ENCODE measurements around the gene LGI4.

LGI4 gene

DNA sequence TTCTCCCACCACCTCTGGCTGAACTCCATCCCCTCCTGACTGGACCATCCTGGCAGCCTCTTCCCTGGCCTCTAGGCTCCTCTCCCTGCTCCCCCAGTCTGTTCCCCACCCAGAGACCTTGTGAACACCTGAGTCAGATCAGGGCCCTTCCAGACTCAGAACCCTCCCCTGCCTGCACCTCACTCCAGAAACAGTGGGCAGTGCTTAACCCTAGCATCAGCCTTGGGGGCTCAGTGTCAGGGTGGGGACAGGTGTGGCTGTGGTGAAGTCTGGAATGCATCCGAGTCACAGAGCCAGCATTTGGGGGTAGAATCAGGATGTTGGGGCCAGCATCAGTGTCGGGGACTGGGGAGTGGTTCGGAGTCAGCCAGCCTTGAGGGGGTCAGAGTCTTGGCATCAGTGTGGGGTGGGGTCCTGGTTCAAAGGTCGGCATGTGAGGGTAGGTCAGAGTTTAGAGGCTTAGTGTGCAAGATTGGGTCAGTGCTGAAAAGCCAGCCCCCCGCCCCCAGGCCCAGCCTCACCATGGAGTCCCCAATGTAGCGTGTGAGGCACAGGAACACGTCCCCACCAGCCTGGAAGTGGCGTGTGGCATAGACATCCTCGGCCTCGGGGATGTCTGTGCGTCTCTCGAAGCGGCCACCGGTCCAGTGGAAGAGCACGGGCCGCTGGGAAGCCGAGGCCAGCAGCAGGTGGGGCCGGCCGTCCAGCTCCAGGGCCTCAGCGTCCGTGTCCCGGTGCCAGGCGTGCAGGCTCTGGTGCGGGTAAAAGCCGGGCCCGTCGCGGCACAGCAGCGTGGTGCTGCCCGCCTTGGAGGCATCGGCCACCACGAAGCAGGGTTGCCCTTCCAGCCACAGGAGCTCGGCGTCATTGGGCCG, 8.9 kb downstream of the LGI4 start:
- WGBS (ENCODE audit: extremely low coverage, insufficient coverage, low lambda C conversion rate), result no CpG with 5 or more reads among the region's 35 CpGs
- no peak overlapping the region for H3K18ac ChIP-seq (ENCODE audit: low read length)
- H3K4me1 ChIP-seq (ENCODE audit: control insufficient read depth, low read depth, low read length), result peaks cover 3% of the 10 kb centered on the region

DNA sequence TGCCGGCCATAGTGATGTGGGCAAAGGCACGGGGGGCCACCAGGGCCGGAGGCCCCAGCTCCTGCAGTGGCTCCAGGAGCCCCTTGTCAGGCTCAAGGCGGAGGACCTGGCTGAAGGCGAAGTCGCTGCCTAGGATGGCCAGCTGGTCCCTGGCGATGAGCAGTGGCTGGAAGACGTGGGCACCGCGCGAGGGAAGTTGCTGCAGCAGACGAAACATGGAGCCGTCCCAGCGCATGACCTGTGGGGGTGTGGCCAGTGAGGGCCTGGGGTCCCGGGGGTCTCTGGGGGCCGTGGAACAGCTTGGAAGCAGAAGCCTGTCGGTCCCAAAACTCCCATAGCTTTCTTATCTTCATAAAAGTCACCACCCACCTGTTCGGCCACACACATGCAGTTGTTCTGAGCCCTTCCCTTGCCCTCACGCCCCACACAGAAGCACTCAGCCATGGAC, 9.6 kb downstream of the LGI4 start:
- no peaks in the 10 kb centered on the region for H3K36me3 ChIP-seq (ENCODE audit: control insufficient read depth, insufficient read depth, low read length)
- H3K27ac ChIP-seq (ENCODE audit: low read depth, low read length), result no peak overlapping the region
- no peaks in the 10 kb centered on the region for H3K27me3 ChIP-seq (ENCODE audit: insufficient read depth, low read length, poor library complexity)
- no peak overlapping the region for H4K8ac ChIP-seq (ENCODE audit: low read depth, low read length)
- no peak overlapping the region for H3K4me3 ChIP-seq (ENCODE audit: low read length)
- no peak overlapping the region for H3K9ac ChIP-seq (ENCODE audit: low read length)
- no peak overlapping the region for H2AK5ac ChIP-seq (ENCODE audit: low read length)
- no peak for DNase-seq
- no peak overlapping the region for H3K18ac ChIP-seq (ENCODE audit: low read length)
- no CpG with 5 or more reads among the region's 19 CpGs for WGBS (ENCODE audit: extremely low coverage, insufficient coverage, low lambda C conversion rate)
- no peak overlapping the region for H3K23ac ChIP-seq (ENCODE audit: low read length)
- H4K5ac ChIP-seq (ENCODE audit: low read length), result no peak overlapping the region
- no peak overlapping the region for H3K4me2 ChIP-seq (ENCODE audit: low read length)
- no peak overlapping the region for H3K56ac ChIP-seq (ENCODE audit: low read length)
- no peak overlapping the region for H2BK15ac ChIP-seq (replicated peaks; ENCODE audit: low read depth)
- no peak overlapping the region for H2BK120ac ChIP-seq (ENCODE audit: low read depth, low read length)
- H3K4ac ChIP-seq (ENCODE audit: low read depth, low read length), result no peak overlapping the region
- no peaks in the 10 kb centered on the region for H3K79me2 ChIP-seq (ENCODE audit: control insufficient read depth, insufficient read depth, low read length)
- no peak overlapping the region for H2BK5ac ChIP-seq (ENCODE audit: low read length)
- peaks cover 3% of the 10 kb centered on the region for H3K4me1 ChIP-seq (ENCODE audit: control insufficient read depth, low read depth, low read length)
- H3K79me1 ChIP-seq (ENCODE audit: low read length), result no peaks in the 10 kb centered on the region

More for the DNA sequence above, 8.9 kb downstream of the LGI4 start:
- Histone ChIP-seq H2AK5ac (ENCODE audit: low read length) (no peak overlapping the region), H3K4ac (ENCODE audit: low read depth, low read length) (no peak overlapping the region), H3K4me3 (ENCODE audit: low read length) (no peak overlapping the region), H2BK120ac (ENCODE audit: low read depth, low read length) (no peak overlapping the region), H2BK5ac (ENCODE audit: low read length) (no peak overlapping the region), H3K27me3 (ENCODE audit: insufficient read depth, low read length, poor library complexity) (no peaks in the 10 kb centered on the region), H3K36me3 (ENCODE audit: control insufficient read depth, insufficient read depth, low read length) (no peaks in the 10 kb centered on the region), H3K27ac (ENCODE audit: low read depth, low read length) (no peak overlapping the region), H2BK15ac (replicated peaks; ENCODE audit: low read depth) (no peak overlapping the region), H3K56ac (ENCODE audit: low read length) (no peak overlapping the region), H4K8ac (ENCODE audit: low read depth, low read length) (no peak overlapping the region), H3K23ac (ENCODE audit: low read length) (no peak overlapping the region), H4K5ac (ENCODE audit: low read length) (no peak overlapping the region), H3K4me2 (ENCODE audit: low read length) (no peak overlapping the region), H3K9ac (ENCODE audit: low read length) (no peak overlapping the region), H3K79me1 (ENCODE audit: low read length) (no peaks in the 10 kb centered on the region), H3K79me2 (ENCODE audit: control insufficient read depth, insufficient read depth, low read length) (no peaks in the 10 kb centered on the region)
- DNase-seq, result no peak

DNA sequence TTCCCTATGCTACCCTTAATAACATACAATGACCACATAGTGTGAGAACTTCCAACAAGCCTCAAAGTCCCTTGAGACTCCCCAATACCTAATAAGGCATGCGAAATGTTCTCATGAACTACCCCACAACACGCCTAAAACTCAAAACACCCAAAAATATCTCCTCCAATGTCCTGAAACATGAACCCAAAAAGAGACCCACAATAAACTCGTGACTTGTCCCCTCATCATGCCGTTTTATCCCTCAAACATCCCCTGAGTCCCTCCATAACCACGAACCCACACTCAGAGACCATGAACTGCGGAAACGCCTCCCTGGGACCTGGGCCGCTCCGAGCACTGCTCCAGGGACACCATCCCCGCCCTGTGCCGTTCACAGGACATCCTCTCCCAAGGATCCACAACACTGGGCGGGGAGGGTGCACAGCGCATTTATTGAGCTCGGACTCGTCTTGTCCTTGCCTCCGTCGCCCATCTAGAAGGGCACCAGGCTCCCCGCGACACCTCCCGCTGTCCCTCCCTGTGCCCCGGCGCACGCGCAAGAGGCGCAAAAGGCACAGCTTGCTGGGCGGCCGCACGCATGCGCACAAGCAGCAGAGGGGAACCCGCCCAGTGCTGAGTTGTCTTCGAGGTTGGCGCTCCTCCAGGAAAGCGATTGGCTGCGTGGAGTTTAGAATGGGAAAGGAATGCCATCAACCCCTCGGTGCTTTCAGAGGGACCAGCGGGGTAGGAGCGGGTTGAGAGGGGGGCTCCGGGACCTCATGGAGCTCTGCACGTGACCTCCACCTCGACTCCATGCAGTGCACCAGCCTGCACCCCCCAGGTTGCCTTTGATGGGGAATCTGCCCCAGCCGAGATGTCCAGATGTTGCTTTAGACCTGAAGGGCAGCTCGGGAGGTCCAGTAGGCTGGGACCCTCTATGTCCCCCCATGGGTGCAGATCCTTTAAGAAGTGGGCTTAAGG, 10.5 kb downstream of the LGI4 start:
- no peak overlapping the region for H3K4me3 ChIP-seq (ENCODE audit: low read length)
- H2BK15ac ChIP-seq (replicated peaks; ENCODE audit: low read depth), result no peak overlapping the region
- H3K4me2 ChIP-seq (ENCODE audit: low read length), result no peak overlapping the region
- no peaks in the 10 kb centered on the region for H3K36me3 ChIP-seq (ENCODE audit: control insufficient read depth, insufficient read depth, low read length)
- no peaks in the 10 kb centered on the region for H3K27me3 ChIP-seq (ENCODE audit: insufficient read depth, low read length, poor library complexity)
- WGBS (ENCODE audit: extremely low coverage, insufficient coverage, low lambda C conversion rate), result 100% methylated on average over 2 of the region's 42 CpGs
- H3K27ac ChIP-seq (ENCODE audit: low read depth, low read length), result no peak overlapping the region
- no peaks in the 10 kb centered on the region for H3K79me1 ChIP-seq (ENCODE audit: low read length)
- H3K4me1 ChIP-seq (ENCODE audit: control insufficient read depth, low read depth, low read length), result peaks cover 3% of the 10 kb centered on the region
- no peak overlapping the region for H2AK5ac ChIP-seq (ENCODE audit: low read length)
- H2BK120ac ChIP-seq (ENCODE audit: low read depth, low read length), result no peak overlapping the region
- H4K8ac ChIP-seq (ENCODE audit: low read depth, low read length), result no peak overlapping the region
- H3K56ac ChIP-seq (ENCODE audit: low read length), result peak overlapping the region; percentile 3
- no peak overlapping the region for H3K4ac ChIP-seq (ENCODE audit: low read depth, low read length)
- H4K5ac ChIP-seq (ENCODE audit: low read length), result no peak overlapping the region
- no peak overlapping the region for H3K18ac ChIP-seq (ENCODE audit: low read length)
- H3K79me2 ChIP-seq (ENCODE audit: control insufficient read depth, insufficient read depth, low read length), result no peaks in the 10 kb centered on the region
- H3K9ac ChIP-seq (ENCODE audit: low read length), result no peak overlapping the region
- no peak overlapping the region for H2BK5ac ChIP-seq (ENCODE audit: low read length)
- DNase-seq, result peak; percentile 52
- no peak overlapping the region for H3K23ac ChIP-seq (ENCODE audit: low read length)

DNA sequence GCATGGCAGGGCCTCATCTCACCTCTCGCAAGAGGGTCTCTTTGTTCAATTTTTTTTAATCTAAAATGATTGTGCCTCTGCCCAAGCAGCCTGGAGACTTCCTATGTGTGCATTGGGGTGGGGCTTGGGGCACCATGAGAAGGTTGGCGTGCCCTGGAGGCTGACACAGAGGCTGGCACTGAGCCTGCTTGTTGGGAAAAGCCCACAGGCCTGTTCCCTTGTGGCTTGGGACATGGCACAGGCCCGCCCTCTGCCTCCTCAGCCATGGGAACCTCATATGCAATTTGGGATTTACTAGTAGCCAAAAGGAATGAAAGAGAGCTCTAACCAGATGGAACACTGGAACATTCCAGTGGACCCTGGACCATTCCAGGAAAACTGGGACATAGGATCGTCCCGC, 11.3 kb downstream of the LGI4 start:
- Histone ChIP-seq H2BK5ac (ENCODE audit: low read length) (no peak overlapping the region), H3K56ac (ENCODE audit: low read length) (no peak overlapping the region), H3K36me3 (ENCODE audit: control insufficient read depth, insufficient read depth, low read length) (no peaks in the 10 kb centered on the region), H3K4me1 (ENCODE audit: control insufficient read depth, low read depth, low read length) (peaks cover 3% of the 10 kb centered on the region), H4K8ac (ENCODE audit: low read depth, low read length) (no peak overlapping the region), H3K27me3 (ENCODE audit: insufficient read depth, low read length, poor library complexity) (no peaks in the 10 kb centered on the region), H3K4ac (ENCODE audit: low read depth, low read length) (no peak overlapping the region), H2AK5ac (ENCODE audit: low read length) (no peak overlapping the region), H3K23ac (ENCODE audit: low read length) (no peak overlapping the region), H3K79me2 (ENCODE audit: control insufficient read depth, insufficient read depth, low read length) (no peaks in the 10 kb centered on the region), H3K79me1 (ENCODE audit: low read length) (no peaks in the 10 kb centered on the region), H3K4me2 (ENCODE audit: low read length) (no peak overlapping the region), H3K18ac (ENCODE audit: low read length) (no peak overlapping the region), H2BK120ac (ENCODE audit: low read depth, low read length) (no peak overlapping the region), H4K5ac (ENCODE audit: low read length) (no peak overlapping the region), H2BK15ac (replicated peaks; ENCODE audit: low read depth) (no peak overlapping the region), H3K9ac (ENCODE audit: low read length) (no peak overlapping the region), H3K27ac (ENCODE audit: low read depth, low read length) (no peak overlapping the region), H3K4me3 (ENCODE audit: low read length) (no peak overlapping the region)
- no CpG with 5 or more reads among the region's 5 CpGs for WGBS (ENCODE audit: extremely low coverage, insufficient coverage, low lambda C conversion rate)
- DNase-seq, result no peak

DNA sequence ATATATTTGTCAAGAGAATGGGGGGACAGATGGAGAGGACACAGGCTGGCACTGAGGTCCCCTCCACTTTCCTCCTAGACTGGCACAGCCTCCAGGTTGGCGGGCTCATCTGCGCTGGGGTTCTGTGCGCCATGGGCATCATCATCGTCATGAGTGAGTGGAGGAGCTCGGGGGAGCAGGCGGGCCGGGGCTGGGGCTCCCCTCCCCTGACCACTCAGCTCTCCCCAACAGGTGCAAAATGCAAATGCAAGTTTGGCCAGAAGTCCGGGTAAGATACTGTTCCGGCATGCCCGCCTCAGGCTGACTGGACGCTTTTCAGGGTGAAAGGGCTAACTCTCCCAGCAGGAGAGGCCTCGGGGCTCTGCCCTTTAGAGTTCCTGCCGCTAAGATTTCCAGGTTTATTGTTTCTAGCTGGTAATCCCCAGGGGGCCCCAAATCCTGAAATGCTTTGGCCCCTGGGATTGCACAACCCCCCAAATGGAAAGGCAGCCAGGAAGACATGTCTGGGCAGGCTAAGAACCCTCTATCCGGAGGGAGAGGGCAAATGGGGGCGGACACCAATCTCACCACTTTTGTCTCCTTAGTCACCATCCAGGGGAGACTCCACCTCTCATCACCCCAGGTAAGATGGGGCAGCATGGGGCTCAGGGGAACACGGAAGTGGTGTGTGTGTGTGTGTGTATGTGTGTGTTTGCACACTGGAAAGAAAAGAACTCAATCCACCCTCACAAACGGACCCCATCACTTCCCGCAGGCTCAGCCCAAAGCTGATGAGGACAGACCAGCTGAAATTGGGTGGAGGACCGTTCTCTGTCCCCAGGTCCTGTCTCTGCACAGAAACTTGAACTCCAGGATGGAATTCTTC, 11.9 kb downstream of the LGI4 start:
- Histone ChIP-seq H3K18ac (ENCODE audit: low read length) (no peak overlapping the region), H3K4me1 (ENCODE audit: control insufficient read depth, low read depth, low read length) (peaks cover 3% of the 10 kb centered on the region), H3K9ac (ENCODE audit: low read length) (no peak overlapping the region), H3K56ac (ENCODE audit: low read length) (no peak overlapping the region), H3K27me3 (ENCODE audit: insufficient read depth, low read length, poor library complexity) (no peaks in the 10 kb centered on the region), H3K23ac (ENCODE audit: low read length) (peak overlapping the region; percentile 80), H2AK5ac (ENCODE audit: low read length) (no peak overlapping the region), H3K79me1 (ENCODE audit: low read length) (no peaks in the 10 kb centered on the region), H4K5ac (ENCODE audit: low read length) (no peak overlapping the region), H2BK120ac (ENCODE audit: low read depth, low read length) (no peak overlapping the region), H3K4me3 (ENCODE audit: low read length) (no peak overlapping the region), H4K8ac (ENCODE audit: low read depth, low read length) (no peak overlapping the region), H3K27ac (ENCODE audit: low read depth, low read length) (no peak overlapping the region), H3K36me3 (ENCODE audit: control insufficient read depth, insufficient read depth, low read length) (no peaks in the 10 kb centered on the region), H3K4me2 (ENCODE audit: low read length) (no peak overlapping the region), H2BK15ac (replicated peaks; ENCODE audit: low read depth) (no peak overlapping the region), H3K79me2 (ENCODE audit: control insufficient read depth, insufficient read depth, low read length) (no peaks in the 10 kb centered on the region), H3K4ac (ENCODE audit: low read depth, low read length) (no peak overlapping the region), H2BK5ac (ENCODE audit: low read length) (no peak overlapping the region)
- DNase-seq, result no peak
- no CpG with 5 or more reads among the region's 19 CpGs for WGBS (ENCODE audit: extremely low coverage, insufficient coverage, low lambda C conversion rate)

Data from mesendoderm (in vitro differentiated cells).